Hepatocyte (in vitro differentiated cells): ENCODE measurements around the gene CENPQ.

Source experiments
- EZH2 ChIP-seq: fragments of 200-600 bp; sonication (generic); IDR thresholded peaks from 2 replicates; pipeline ENCODE4 v1.6.1; 2016; ENCODE audit warnings: antibody characterized with exemption, mild to moderate bottlenecking, borderline replicate concordance
- TF ChIP-seq, protein P1 (sequence below): fragments of 200-600 bp; sonication (generic); IDR thresholded peaks from 2 replicates; pipeline ENCODE4 v1.5.1; 2016; ENCODE audit warnings: antibody characterized with exemption, mild to moderate bottlenecking; ENCODE audit not compliant: poor library complexity

DNA sequence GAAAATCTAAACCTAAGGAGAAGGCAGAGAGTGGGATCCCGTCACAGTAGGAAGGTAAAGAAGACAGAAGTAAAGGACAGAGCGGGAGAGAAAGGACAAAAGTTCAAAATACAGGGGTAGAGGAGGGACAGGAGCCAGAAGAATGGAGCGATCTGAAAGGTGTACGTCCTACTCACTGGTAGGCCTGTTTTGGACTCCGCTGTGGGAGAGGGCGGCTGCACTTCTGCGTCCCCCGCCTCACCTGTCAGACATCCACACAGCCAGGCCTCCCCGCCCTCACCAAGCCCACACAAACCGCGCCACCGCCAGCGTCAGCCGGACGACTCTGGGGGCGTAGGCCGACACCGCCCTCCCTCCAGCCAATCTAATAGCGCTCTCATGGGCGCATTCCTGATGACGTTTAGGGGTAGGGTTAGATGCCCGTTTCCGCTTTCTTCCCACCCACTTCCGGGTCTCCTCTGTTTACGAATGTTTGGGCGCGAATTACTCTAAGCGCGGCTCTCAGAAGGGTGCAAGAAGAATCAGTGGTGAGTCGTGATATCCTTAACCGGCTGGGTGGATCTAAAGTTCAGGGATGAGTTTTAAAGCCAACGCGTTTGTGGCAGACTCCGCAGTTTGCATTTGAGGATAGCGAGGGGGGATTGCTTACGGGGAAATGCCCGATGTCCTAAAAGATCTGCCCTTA, at the start of gene CENPQ, which contains the start of gene MMUT:
- TF ChIP-seq, protein P1, sequence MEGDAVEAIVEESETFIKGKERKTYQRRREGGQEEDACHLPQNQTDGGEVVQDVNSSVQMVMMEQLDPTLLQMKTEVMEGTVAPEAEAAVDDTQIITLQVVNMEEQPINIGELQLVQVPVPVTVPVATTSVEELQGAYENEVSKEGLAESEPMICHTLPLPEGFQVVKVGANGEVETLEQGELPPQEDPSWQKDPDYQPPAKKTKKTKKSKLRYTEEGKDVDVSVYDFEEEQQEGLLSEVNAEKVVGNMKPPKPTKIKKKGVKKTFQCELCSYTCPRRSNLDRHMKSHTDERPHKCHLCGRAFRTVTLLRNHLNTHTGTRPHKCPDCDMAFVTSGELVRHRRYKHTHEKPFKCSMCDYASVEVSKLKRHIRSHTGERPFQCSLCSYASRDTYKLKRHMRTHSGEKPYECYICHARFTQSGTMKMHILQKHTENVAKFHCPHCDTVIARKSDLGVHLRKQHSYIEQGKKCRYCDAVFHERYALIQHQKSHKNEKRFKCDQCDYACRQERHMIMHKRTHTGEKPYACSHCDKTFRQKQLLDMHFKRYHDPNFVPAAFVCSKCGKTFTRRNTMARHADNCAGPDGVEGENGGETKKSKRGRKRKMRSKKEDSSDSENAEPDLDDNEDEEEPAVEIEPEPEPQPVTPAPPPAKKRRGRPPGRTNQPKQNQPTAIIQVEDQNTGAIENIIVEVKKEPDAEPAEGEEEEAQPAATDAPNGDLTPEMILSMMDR, result no peak
- no peak for TF ChIP-seq EZH2
